Measurements from ENCODE around the gene GRIN2A.

- no peak for TF ChIP-seq POLR2AphosphoS5 (IDR thresholded peaks at IDR 0.05; ENCODE audit: low read depth, low read length)
- no peak for TF ChIP-seq SAFB2 (CRISPR knock-in tag; IDR thresholded peaks at IDR 0.05; ENCODE audit: borderline replicate concordance, low read depth)
- TF ChIP-seq CTCF (CRISPR knock-in tag; IDR thresholded peaks at IDR 0.05) = no peak
- no peak for TF ChIP-seq ZNF350 (CRISPR knock-in tag; IDR thresholded peaks at IDR 0.05; ENCODE audit: borderline replicate concordance, low read depth)
- no peak for TF ChIP-seq HDAC2 (CRISPR knock-in tag; IDR thresholded peaks at IDR 0.05)
- no peak for TF ChIP-seq MEIS2 (CRISPR knock-in tag; IDR thresholded peaks at IDR 0.05)
- no peak for TF ChIP-seq ZBTB8A (CRISPR knock-in tag; IDR thresholded peaks at IDR 0.05; ENCODE audit: borderline replicate concordance, low read depth)
- no peak for TF ChIP-seq RAD21 (CRISPR knock-in tag; IDR thresholded peaks at IDR 0.05)
- no peak for TF ChIP-seq AFF4 (CRISPR knock-in tag; IDR thresholded peaks at IDR 0.05)
- TF ChIP-seq IRF1 (CRISPR knock-in tag; IDR thresholded peaks at IDR 0.05; ENCODE audit: low read depth) = no peak
- no peak for TF ChIP-seq ISL2 (CRISPR knock-in tag; IDR thresholded peaks at IDR 0.05)
- TF ChIP-seq ARNT2 (CRISPR knock-in tag; IDR thresholded peaks at IDR 0.05; ENCODE audit: low read depth) = no peak
These were observed 283.7 kb downstream of the GRIN2A start for GRCh38 chr16:9898555-9898954.

Data from HepG2 (cell line).